COLO668 (cell line): ENCODE measurements around the gene USP28.
"Not testable (repeated sequence)": the region's sequence is repeated elsewhere in the genome, so short reads cannot be mapped to it uniquely, and the experiment has no call there.

ENCODE experiments used
- DNase-seq: peaks from one replicate; lab custom pipeline; 2025; ENCODE audit not compliant: unreplicated experiment; lab: John Stamatoyannopoulos, UW

Gene USP28

GRCh38 chr11:113778111-113778910 lies 97.1 kb downstream of the USP28 start:
- no peak for DNase-seq

DNA sequence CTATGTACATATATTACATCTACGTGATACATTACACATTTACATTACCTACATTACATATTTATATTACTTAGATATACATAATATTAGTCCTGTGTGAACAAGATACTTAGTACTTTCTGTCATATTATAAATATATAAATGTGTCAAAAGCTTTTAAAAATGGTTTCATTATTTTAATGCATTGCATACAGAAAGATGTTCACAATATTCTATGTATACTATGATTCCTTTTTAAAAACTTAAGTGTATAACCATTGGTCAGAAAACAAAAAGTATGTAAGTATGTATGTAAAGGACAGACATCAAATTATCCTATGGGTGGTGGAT lies 101.2 kb downstream of the USP28 start:
- no peak for DNase-seq

- DNase-seq = peak; percentile 95
Observed at GRCh38 chr11:113773416-113774173, 101.8 kb downstream of the USP28 start, which contains the start of gene ZW10. Gene ZW10 (minus strand): TSS chr11:113773692. CDS start chr11:113773666, 26 bp downstream.

DNA sequence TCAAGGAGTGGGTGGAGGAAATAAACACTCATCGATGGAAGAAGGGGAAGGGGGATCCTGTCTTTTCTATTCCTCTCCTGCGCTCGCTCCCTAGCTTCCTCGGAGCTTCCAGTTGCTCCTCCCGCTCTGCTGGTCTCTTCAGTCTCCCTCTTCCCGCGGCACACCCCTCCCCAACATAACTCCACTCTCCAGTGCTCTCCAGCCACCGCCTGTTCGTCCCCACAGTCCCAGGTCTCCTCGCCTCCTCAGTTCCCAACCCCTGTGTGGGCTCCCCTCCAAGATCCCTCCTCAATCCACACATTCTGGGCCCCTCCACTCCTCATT lies 102.3 kb downstream of the USP28 start:
- DNase-seq = peak; percentile 22

GRCh38 chr11:113771964-113772363 lies 103.4 kb downstream of the USP28 start:
- DNase-seq = no peak

DNA sequence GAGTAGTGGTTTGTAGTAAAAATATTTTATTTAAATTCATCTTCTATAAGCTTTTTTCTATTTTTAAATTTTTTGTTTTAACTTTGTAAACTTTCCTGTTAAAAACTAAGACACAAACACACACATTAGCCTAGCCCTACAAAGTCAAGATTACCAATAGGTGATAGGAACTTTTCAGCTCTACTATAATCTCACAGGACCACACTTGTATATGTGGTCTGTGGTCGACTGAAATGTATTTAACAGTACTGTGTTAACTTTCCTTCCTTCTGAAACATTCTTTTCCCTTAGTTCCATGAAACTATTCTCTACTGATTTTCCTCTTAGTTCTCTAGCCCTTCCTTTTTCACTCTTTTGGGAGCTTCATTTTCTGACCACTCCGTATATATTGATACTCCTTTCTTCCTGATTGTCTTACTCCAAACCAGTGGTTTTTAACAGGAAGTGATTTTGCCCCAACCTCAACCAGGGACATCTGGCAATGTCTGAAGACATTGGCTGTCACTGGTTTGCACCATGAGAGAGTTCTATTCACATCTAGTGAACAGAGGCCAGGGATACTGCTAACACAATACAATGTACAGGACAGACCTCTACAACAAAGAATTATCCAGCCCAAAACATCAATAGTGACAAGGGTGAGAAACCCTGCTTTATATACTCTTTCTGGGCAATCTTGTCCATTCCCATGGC lies 110.7 kb downstream of the USP28 start:
- no peak for DNase-seq

DNA sequence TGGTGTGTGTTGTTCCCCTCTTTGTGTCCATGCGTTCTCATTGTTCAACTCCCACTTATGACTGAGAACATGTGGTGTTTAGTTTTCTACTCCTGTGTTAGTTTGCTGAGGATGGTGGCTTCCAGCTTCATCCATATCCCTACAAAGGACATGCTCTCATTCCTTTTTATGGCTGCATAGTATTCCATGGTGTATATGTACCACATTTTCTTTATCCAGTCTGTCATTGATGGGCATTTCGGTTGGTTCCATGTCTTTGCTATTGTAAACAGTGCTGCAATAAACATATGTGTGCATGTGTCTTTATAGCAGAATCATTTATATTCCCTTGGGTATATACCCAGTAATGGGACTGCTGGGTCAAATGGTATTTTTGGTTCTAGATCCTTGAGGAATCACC lies 112.3 kb downstream of the USP28 start:
- DNase-seq = not testable (repeated sequence)

DNA sequence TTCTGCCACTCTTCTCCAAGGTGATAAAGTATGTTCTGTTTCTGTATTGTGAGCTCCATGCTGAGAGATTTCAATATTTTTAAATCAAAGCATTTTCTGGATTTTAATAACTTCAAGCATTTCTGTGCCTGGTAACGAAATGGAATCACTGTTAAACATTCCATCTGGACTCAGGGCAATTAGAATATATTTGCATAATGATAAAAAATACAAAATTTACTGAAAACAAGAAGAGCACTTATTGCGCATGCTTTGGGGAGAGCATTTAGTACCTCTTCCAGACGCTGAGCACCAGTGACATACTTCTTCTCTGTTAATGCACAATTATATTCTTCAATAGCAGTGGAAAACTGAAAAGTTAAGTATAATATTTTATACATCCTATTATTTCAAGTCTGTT lies 115.1 kb downstream of the USP28 start:
- no peak for DNase-seq

GRCh38 chr11:113752932-113753331 lies 122.4 kb downstream of the USP28 start:
- DNase-seq = no peak
